ENCODE data around the gene NCKAP5.
"Not testable (repeated sequence)": the region's sequence is repeated elsewhere in the genome, so short reads cannot be mapped to it uniquely, and the experiment has no call there.

Gene NCKAP5

DNA sequence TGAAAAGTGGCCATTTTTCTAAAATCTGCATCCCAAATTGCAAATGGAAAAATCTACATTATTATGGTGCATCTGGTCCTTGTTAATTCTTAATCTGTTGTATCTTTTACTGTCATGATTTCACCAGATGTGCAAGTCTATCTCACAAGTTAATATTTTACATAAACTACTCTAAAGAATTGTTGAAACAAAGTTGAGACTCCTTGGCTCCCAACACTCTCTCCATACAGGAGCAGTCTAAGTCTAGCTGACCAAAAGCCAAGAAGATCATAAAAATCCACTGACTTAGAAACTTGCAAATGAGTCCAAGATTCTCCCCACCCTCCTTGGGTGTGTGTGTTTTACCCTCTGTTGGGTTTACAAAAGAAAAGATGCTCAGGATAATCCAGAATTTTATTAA lies 85.1 kb downstream of the NCKAP5 start:
- TF ChIP-seq CTCF (conservative IDR thresholded peaks at IDR 0.05; ENCODE audit: control insufficient read depth, insufficient read depth, low read depth, low read length), result no peak

DNA sequence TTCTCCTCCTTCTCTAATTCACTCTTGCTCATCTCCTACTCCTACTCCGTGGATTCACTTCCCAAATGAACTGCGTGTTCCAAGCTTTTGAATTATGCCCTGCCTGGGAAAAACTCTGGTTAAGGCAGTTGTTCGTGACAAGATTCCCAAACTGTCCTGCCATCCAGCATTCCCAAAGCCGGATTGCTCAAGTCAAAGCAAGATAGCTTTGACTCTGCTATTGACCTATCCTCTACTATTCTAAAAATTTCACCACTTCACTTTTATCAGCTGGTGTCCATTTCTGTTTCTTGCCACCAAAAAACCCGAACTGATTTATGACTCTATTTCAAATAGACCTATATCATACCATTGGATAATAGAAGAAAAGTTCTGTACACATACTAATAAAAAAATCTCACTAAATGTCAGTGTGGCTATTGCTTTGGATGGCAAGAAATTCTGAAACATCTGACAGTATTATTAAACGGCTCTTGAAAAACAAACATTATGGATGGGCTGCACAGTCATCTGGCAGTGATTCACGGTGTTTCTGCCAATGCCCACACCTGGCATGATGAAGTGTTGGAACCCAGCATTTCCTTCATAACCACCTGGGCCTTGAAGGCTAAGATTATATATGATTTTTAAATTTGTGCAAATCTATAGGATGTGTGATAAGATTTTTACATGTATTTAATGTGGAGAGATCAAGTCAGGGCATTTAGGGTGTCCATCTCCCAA lies 87.4 kb downstream of the NCKAP5 start:
- no peak for TF ChIP-seq CTCF (conservative IDR thresholded peaks at IDR 0.05; ENCODE audit: control insufficient read depth, insufficient read depth, low read depth, low read length)
- no peak for DNase-seq (ENCODE audit: low read depth)
- H3K4me3 ChIP-seq (ENCODE audit: control insufficient read depth, low read depth, low read length), result no peak overlapping the region

More for the DNA sequence above, 85.1 kb downstream of the NCKAP5 start:
- no peak overlapping the region for H3K4me3 ChIP-seq (ENCODE audit: control insufficient read depth, low read depth, low read length)
- DNase-seq (ENCODE audit: low read depth), result no peak

DNA sequence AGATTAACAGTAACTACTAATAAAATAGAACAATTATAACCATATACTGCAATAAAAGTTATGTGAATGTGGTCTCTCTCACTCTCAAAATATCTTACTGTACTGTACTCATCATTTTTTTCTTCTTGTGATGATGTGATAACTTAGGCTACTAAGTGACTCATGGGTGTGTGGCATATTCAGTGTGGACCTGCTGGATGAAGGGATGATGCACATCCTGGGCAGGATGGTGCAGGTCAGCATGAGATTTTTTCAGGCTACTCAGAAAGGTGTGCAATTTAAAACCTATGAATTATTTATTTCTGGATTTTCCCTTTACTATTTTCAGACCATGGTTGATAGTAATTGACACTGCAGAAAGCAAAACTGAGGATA lies 90.7 kb downstream of the NCKAP5 start:
- no peak overlapping the region for H3K4me3 ChIP-seq (ENCODE audit: control insufficient read depth, low read depth, low read length)
- TF ChIP-seq CTCF (conservative IDR thresholded peaks at IDR 0.05; ENCODE audit: control insufficient read depth, insufficient read depth, low read depth, low read length), result no peak
- DNase-seq (ENCODE audit: low read depth), result no peak

- no peak for TF ChIP-seq CTCF (conservative IDR thresholded peaks at IDR 0.05; ENCODE audit: control insufficient read depth, insufficient read depth, low read depth, low read length)
- H3K4me3 ChIP-seq (ENCODE audit: control insufficient read depth, low read depth, low read length), result no peak overlapping the region
- no peak for DNase-seq (ENCODE audit: low read depth)
Measured at GRCh38 chr2:133476931-133477615, 91.2 kb downstream of the NCKAP5 start.

DNA sequence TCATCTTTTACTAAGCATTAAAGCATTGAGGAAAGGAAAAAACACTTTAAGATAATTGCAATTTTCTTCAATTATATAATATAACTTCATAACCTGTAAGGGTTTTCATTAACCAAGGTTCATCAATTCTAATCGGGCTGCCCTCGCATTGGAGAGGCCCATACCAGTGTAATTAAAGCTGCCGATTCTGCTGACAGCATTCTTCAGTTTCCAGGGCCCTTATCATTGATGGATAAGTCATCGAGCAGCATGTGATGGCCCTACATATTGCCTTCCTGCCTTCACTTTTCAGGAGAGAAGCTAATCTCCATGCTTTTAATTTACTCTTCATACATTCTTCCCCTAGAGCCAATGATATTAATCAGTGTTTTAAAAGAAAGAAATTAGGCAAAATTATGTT lies 92.0 kb downstream of the NCKAP5 start:
- DNase-seq (ENCODE audit: low read depth), result no peak
- H3K4me3 ChIP-seq (ENCODE audit: control insufficient read depth, low read depth, low read length), result no peak overlapping the region
- TF ChIP-seq CTCF (conservative IDR thresholded peaks at IDR 0.05; ENCODE audit: control insufficient read depth, insufficient read depth, low read depth, low read length), result no peak

DNA sequence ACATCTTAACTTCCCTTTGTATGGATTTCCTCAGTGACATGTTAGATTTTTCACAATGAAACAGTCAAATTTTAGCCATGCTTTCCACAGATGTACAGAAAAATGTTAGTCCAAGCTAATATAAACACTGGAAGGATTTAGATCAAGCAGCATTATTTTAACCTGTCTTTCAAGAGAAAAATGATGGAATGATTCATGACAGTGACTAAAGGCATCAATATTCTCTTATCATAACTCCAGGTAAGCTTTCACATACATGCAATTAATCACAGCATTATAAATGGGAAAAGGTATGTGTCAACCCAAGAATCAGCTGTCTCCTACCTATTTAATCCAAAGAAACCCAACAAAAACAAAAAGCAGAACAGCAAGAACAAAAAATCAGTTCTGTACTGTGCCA lies 92.7 kb downstream of the NCKAP5 start:
- no peak overlapping the region for H3K4me3 ChIP-seq (ENCODE audit: control insufficient read depth, low read depth, low read length)
- no peak for TF ChIP-seq CTCF (conservative IDR thresholded peaks at IDR 0.05; ENCODE audit: control insufficient read depth, insufficient read depth, low read depth, low read length)
- DNase-seq (ENCODE audit: low read depth), result no peak

DNA sequence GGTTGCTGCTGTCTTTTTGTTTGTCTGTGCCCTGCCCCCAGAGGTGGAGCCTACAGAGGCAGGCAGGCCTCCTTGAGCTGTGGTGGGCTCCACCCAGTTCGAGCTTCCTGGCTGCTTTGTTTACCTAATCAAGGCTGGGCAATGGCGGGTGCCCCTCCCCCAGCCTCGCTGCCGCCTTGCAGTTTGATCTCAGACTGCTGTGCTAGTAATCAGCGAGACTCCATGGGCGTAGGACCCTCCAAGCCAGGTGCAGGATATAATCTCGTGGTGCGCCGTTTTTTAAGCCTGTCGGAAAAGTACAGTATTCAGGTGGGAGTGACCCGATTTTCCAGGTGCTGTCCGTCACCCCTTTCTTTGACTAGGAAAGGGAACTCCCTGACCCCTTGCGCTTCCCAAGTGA lies 97.8 kb downstream of the NCKAP5 start:
- DNase-seq (ENCODE audit: low read depth), result not testable (repeated sequence)

More for the DNA sequence above, 97.8 kb downstream of the NCKAP5 start:
- H3K4me3 ChIP-seq (ENCODE audit: control insufficient read depth, low read depth, low read length), result not testable (repeated sequence)

Measured in fibroblast of mammary gland (primary cell).